ENCODE results near the gene COL3A1. TPM values are rescaled to one million over a fixed set of nuclear protein-coding genes. Genes with fewer than 3 reads are reported as not detected.

Gene COL3A1
- total and polyA plus RNA-seq, 2 of the 8 experiments (the other 6 are each of a cell fraction or from before 2014, with no cell fraction given) = 0.07 to 0.11 TPM

- no peak for TF ChIP-seq CHD7 (IDR thresholded peaks at IDR 0.05; ENCODE audit: insufficient replicate concordance, low read length)
- TF ChIP-seq SP4 (IDR thresholded peaks at IDR 0.05; ENCODE audit: low read length) = no peak
- TF ChIP-seq TAF1 (IDR thresholded peaks at IDR 0.05; ENCODE audit: low read depth, low read length) = no peak
- no peak for TF ChIP-seq HDAC6 (IDR thresholded peaks at IDR 0.05; ENCODE audit: low read depth, low read length)
- TF ChIP-seq, protein P1, sequence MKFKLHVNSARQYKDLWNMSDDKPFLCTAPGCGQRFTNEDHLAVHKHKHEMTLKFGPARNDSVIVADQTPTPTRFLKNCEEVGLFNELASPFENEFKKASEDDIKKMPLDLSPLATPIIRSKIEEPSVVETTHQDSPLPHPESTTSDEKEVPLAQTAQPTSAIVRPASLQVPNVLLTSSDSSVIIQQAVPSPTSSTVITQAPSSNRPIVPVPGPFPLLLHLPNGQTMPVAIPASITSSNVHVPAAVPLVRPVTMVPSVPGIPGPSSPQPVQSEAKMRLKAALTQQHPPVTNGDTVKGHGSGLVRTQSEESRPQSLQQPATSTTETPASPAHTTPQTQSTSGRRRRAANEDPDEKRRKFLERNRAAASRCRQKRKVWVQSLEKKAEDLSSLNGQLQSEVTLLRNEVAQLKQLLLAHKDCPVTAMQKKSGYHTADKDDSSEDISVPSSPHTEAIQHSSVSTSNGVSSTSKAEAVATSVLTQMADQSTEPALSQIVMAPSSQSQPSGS (IDR thresholded peaks at IDR 0.05; ENCODE audit: low read length) = no peak
- TF ChIP-seq POLR2A (IDR thresholded peaks at IDR 0.05; ENCODE audit: control extremely low read depth in 1 of 2, low read depth in 2 of 2, low read length in 2 of 2) = no peak
Observed at GRCh38 chr2:189020179-189020578, 46.0 kb downstream of the COL3A1 start (continued).

Data from H1 (cell line).